CD4-positive, alpha-beta T cell treated with Interferon gamma for 1 hour (primary cell): ENCODE results near the gene MEX3B.
"Not testable (repeated sequence)": the region's sequence is repeated elsewhere in the genome, so short reads cannot be mapped to it uniquely, and the experiment has no call there.

Source experiments
- DNase-seq: peaks from one replicate; pipeline ENCODE4 v3.0.0-alpha.2; 2020

The MEX3B gene

GRCh38 chr15:81995081-81995480, 50.7 kb downstream of the MEX3B start:
- DNase-seq: not testable (repeated sequence)

- no peak for DNase-seq
Observed at GRCh38 chr15:81992523-81992922, 53.3 kb downstream of the MEX3B start.
